ENCODE data around the gene SLCO3A1. TPM values are rescaled to one million over a fixed set of nuclear protein-coding genes. Genes with fewer than 3 reads are reported as not detected.

Gene SLCO3A1
- total RNA-seq, 1 experiment from 2014 or later = 5.1 TPM

DNA sequence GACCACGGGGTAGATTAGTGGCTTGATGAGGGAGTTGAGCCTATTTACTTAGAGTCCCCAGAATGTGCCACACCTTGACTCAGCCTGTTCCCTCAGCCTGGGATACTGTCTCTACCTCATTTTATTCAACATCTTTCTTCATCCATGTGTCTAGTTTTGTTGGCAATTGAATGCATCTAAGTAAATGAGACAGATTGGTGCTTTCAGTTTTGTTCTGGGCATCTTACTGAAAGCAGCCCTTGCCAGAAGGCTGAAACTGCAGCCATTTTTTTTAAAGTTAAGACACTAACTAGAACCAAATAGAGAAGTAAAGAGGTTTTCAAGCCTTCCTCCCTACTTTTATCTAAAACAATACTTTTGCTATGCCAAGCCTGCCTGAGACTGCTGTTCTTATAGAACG lies 246.8 kb downstream of the SLCO3A1 start:
- no peaks in the 10 kb centered on the region for H4K20me1 ChIP-seq (ENCODE audit: insufficient read depth)
- ChIA-PET RAD21 (ENCODE audit: low non-redundant PET in 1 of 2, low total read pairs in 2 of 2, uncharacterized antibody in 2 of 2, unreplicated experiment in 2 of 2) (no interaction called here), CTCF (no interaction called here), POLR2A (no interaction called here)
- DNase-seq (ENCODE audit: low read depth, low spot score) (no peak), ATAC-seq (no peak)
- H2AFZ ChIP-seq (ENCODE audit: low read depth, low read length, poor library complexity, severe bottlenecking) = no peak overlapping the region
- BruUV-seq (replicated peaks) = no TSS peak
- TF ChIP-seq ZFX (IDR thresholded peaks at IDR 0.05) (no peak), CTCF (IDR thresholded peaks at IDR 0.05 in 2 of 3, conservative IDR thresholded peaks at IDR 0.05 in 1 of 3; ENCODE audit: borderline replicate concordance in 1 of 3, insufficient read depth in 1 of 3, low read depth in 2 of 3, low read length in 2 of 3) (no peak), FOSL1 (IDR thresholded peaks at IDR 0.05; ENCODE audit: low read depth) (no peak), ZBTB33 (IDR thresholded peaks at IDR 0.05; ENCODE audit: extremely low read depth, insufficient replicate concordance, low read length) (no peak), SP1 (IDR thresholded peaks at IDR 0.05; ENCODE audit: low read depth) (no peak), EZH2phosphoT487 (IDR thresholded peaks at IDR 0.05; ENCODE audit: borderline replicate concordance) (no peak), SIN3A (IDR thresholded peaks at IDR 0.05; ENCODE audit: low read depth) (no peak), CEBPB (IDR thresholded peaks at IDR 0.05; ENCODE audit: low read depth) (no peak)
- TF ChIP-seq, protein P1, sequence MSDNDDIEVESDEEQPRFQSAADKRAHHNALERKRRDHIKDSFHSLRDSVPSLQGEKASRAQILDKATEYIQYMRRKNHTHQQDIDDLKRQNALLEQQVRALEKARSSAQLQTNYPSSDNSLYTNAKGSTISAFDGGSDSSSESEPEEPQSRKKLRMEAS (IDR thresholded peaks at IDR 0.05) = no peak
- no peaks in the 10 kb centered on the region for H3K36me3 ChIP-seq (ENCODE audit: control insufficient read depth in 1 of 2, insufficient read depth in 2 of 2, low read length in 2 of 2)
- no peaks in the 10 kb centered on the region for H3K27me3 ChIP-seq (ENCODE audit: insufficient read depth, low read length)
- H3K4me3 ChIP-seq (replicated peaks in 1 of 2; ENCODE audit: low read depth in 1 of 2, low read length in 2 of 2) = no peak overlapping the region
- intact Hi-C loops (cut with micrococcal nuclease) = no loop called here
- no peaks in the 10 kb centered on the region for H3K9me2 ChIP-seq (ENCODE audit: insufficient read depth)
- H3K27ac ChIP-seq (ENCODE audit: low read depth, low read length) = no peak overlapping the region
- H3K9ac ChIP-seq (ENCODE audit: low read length) = no peak overlapping the region
- no peaks in the 10 kb centered on the region for H3K9me3 ChIP-seq (ENCODE audit: control insufficient read depth in 1 of 2, insufficient read depth in 1 of 2, low read depth in 1 of 2, low read length in 2 of 2)
- no peak overlapping the region for H3K4me2 ChIP-seq (ENCODE audit: low read length)
- no peaks in the 10 kb centered on the region for H3K4me1 ChIP-seq (ENCODE audit: control insufficient read depth in 1 of 2, insufficient read depth in 2 of 2, low read length in 2 of 2)
- no peaks in the 10 kb centered on the region for H3K79me2 ChIP-seq (ENCODE audit: insufficient read depth, low read length)

Measured in HCT116 (cell line).